Activated CD8-positive, alpha-beta T cell treated with anti-CD3 and anti-CD28 coated beads, Interleukin-2, amount 10 ng/mL, durations not matched to agents 7 days and 5 days (primary cell): Measurements from ENCODE around the gene HTRA3. TPM values are rescaled to one million over a fixed set of nuclear protein-coding genes. Genes with fewer than 3 reads are reported as not detected.

Source experiments
- ATAC-seq: fragments of 150-1000 bp; cut with Tn5 transposase; one replicate; pipeline ENCODE4 v1.10.0; 2021; ENCODE audit warnings: moderate library complexity
- CTCF ChIA-PET: fragments of 350-600 bp; sonication (Branson Sonifier 250); formaldehyde crosslinking; loops from one replicate; lab custom pipeline; 2021; ENCODE audit warnings: antibody characterized with exemption; lab: Charles Lee
- POLR2A ChIA-PET: fragments of 350-600 bp; sonication (Branson Sonifier 250); formaldehyde crosslinking; loops from one replicate; lab custom pipeline; 2021; ENCODE audit warnings: antibody characterized with exemption; lab: Charles Lee
- DNase-seq: peaks from one replicate; pipeline ENCODE4 v3.0.0-alpha.2; 2020
- H3K27ac Mint-ChIP-seq: one replicate; pipeline ENCODE4 v1.8.0; 2021; ENCODE audit warnings: mild to moderate bottlenecking, mixed read lengths
- H3K27me3 Mint-ChIP-seq: one replicate; pipeline ENCODE4 v1.8.0; 2021; ENCODE audit warnings: low read depth, mixed read lengths
- H3K36me3 Mint-ChIP-seq: one replicate; pipeline ENCODE4 v1.8.0; 2021; ENCODE audit warnings: low read depth, mixed read lengths
- H3K4me1 Mint-ChIP-seq: one replicate; pipeline ENCODE4 v1.8.0; 2021; ENCODE audit warnings: low read depth, mixed read lengths
- H3K4me3 Mint-ChIP-seq: one replicate; pipeline ENCODE4 v1.8.0; 2021; ENCODE audit warnings: mild to moderate bottlenecking, mixed read lengths
- H3K9me3 Mint-ChIP-seq: one replicate; pipeline ENCODE4 v1.8.0; 2022; ENCODE audit warnings: mixed read lengths; ENCODE audit not compliant: insufficient read depth
- total RNA-seq, 2 experiments: library from RNA; stranded (reverse); gene quantifications; one replicate each; pipeline ENCODE4 v1.2.3, GENCODE V29; 2021

HTRA3 gene
- total RNA-seq, 2 experiments from 2014 or later, result not detected

DNA sequence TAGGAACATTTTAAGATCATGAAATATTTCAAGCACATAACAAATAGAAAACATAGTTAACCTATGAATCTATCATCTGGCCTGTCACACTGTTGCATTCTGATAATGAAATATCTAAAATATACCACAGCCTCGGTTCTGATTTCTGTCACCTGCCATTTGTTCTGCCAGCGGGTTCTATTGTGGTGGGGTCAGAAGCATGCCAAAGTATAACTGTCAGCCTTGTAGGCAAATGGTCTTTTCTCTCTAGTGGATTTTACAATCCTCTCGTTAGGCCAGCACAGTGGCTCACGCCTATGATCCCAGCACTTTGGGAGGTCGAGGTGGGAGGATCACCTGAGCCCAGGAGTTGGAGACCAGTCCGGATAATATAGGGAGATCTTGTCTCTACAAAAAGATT lies 47.9 kb downstream of the HTRA3 start:
- DNase-seq (no peak), ATAC-seq (no peak)
- no peaks in the 10 kb centered on the region for H3K36me3 Mint-ChIP-seq
- H3K4me1 Mint-ChIP-seq, result no peaks in the 10 kb centered on the region
- H3K9me3 Mint-ChIP-seq, result no peaks in the 10 kb centered on the region
- POLR2A ChIA-PET, result no interaction called here
- H3K27ac Mint-ChIP-seq, result no peak overlapping the region
- H3K4me3 Mint-ChIP-seq, result no peak overlapping the region
- CTCF ChIA-PET, result no interaction called here
- peaks cover 2% of the 10 kb centered on the region for H3K27me3 Mint-ChIP-seq

DNA sequence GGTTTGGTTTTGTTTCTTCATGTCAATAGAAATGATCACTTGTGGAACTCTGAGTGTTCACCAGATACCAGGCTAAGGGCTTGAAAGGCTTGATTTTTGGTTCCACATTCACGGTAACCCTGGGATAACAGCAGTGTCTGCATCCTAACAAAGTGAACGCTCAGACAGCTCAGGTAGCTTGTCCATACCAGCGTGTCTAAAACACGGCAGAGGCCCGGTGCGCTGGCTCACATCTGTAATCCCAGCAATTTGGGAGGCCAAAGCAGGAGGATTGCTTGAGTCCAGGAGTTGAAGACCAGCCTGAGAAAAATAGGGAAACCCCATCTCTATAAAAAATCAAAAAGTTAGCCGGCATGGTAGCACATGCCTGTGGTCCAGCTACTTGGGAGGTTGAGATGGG lies 49.0 kb downstream of the HTRA3 start:
- ChIA-PET POLR2A (no interaction called here), CTCF (no interaction called here)
- Mint-ChIP-seq H3K36me3 (no peaks in the 10 kb centered on the region), H3K27me3 (peaks cover 2% of the 10 kb centered on the region), H3K4me3 (no peak overlapping the region), H3K27ac (no peak overlapping the region), H3K4me1 (no peaks in the 10 kb centered on the region), H3K9me3 (no peaks in the 10 kb centered on the region)
- DNase-seq (no peak), ATAC-seq (no peak)

DNA sequence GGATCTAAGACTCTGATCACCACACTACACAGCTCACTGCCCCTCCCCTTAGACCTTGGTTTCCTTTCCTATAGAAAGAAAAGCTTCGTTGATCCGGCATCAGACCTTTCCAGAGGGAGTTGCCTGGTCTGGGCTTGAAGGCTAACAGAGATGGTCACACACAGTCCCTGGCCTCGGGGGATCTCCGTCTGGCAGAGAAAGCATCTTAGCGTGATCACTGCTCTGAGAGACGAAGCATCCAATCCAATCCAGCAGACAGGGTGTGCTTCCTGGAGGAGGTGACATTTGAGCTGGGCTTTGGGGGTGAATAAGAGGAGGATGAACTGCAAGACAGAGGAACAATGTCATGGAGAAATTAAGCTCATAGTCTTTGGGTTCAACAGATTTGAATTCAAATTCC lies 49.5 kb downstream of the HTRA3 start:
- no peak for DNase-seq
- Mint-ChIP-seq H3K27me3 (no peaks in the 10 kb centered on the region), H3K4me1 (no peaks in the 10 kb centered on the region), H3K9me3 (no peaks in the 10 kb centered on the region), H3K36me3 (no peaks in the 10 kb centered on the region), H3K27ac (no peak overlapping the region), H3K4me3 (no peak overlapping the region)
- ATAC-seq, result no peak
- ChIA-PET CTCF (no interaction called here), POLR2A (no interaction called here)

GRCh38 chr4:8319731-8320385 lies 50.3 kb downstream of the HTRA3 start:
- ATAC-seq (no peak), DNase-seq (no peak)
- H3K4me3 Mint-ChIP-seq, result no peak overlapping the region
- H3K36me3 Mint-ChIP-seq, result no peaks in the 10 kb centered on the region
- H3K27ac Mint-ChIP-seq, result no peak overlapping the region
- ChIA-PET POLR2A (no interaction called here), CTCF (no interaction called here)
- H3K9me3 Mint-ChIP-seq, result no peaks in the 10 kb centered on the region
- no peaks in the 10 kb centered on the region for H3K27me3 Mint-ChIP-seq
- no peaks in the 10 kb centered on the region for H3K4me1 Mint-ChIP-seq

- ATAC-seq (no peak), DNase-seq (no peak)
- ChIA-PET CTCF (no interaction called here), POLR2A (no interaction called here)
- Mint-ChIP-seq H3K27ac (no peak overlapping the region), H3K36me3 (no peaks in the 10 kb centered on the region), H3K9me3 (no peaks in the 10 kb centered on the region), H3K4me1 (no peaks in the 10 kb centered on the region), H3K4me3 (no peak overlapping the region), H3K27me3 (no peaks in the 10 kb centered on the region)
Measured at GRCh38 chr4:8320386-8320750, 50.8 kb downstream of the HTRA3 start.

DNA sequence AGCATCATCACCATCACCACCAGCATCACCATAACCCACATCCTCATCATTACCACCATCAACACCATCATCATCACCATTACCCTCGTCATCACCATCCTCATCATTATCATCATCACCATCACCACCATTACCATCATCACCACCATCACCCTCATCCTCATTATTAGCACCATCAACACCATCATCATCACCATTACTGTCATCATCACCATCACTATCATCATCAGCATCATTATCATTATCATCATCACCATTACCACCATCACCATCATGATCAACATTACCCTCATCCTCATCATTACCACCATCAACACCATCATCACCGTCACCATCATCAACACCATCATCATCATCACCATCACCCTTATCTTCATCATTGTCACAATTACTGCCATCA lies 51.7 kb downstream of the HTRA3 start:
- ChIA-PET CTCF (no interaction called here), POLR2A (no interaction called here)
- Mint-ChIP-seq H3K27ac (no peak overlapping the region), H3K27me3 (no peaks in the 10 kb centered on the region), H3K9me3 (no peaks in the 10 kb centered on the region), H3K4me1 (no peaks in the 10 kb centered on the region), H3K36me3 (no peaks in the 10 kb centered on the region), H3K4me3 (no peak overlapping the region)
- no peak for ATAC-seq
- DNase-seq, result no peak

- ChIA-PET POLR2A (no interaction called here), CTCF (no interaction called here)
- no peaks in the 10 kb centered on the region for H3K36me3 Mint-ChIP-seq
- no peak overlapping the region for H3K27ac Mint-ChIP-seq
- H3K4me3 Mint-ChIP-seq, result no peak overlapping the region
- H3K9me3 Mint-ChIP-seq, result no peaks in the 10 kb centered on the region
- no peaks in the 10 kb centered on the region for H3K27me3 Mint-ChIP-seq
- ATAC-seq (no peak), DNase-seq (no peak)
- no peaks in the 10 kb centered on the region for H3K4me1 Mint-ChIP-seq
Measured at GRCh38 chr4:8321771-8322170, 52.2 kb downstream of the HTRA3 start.

DNA sequence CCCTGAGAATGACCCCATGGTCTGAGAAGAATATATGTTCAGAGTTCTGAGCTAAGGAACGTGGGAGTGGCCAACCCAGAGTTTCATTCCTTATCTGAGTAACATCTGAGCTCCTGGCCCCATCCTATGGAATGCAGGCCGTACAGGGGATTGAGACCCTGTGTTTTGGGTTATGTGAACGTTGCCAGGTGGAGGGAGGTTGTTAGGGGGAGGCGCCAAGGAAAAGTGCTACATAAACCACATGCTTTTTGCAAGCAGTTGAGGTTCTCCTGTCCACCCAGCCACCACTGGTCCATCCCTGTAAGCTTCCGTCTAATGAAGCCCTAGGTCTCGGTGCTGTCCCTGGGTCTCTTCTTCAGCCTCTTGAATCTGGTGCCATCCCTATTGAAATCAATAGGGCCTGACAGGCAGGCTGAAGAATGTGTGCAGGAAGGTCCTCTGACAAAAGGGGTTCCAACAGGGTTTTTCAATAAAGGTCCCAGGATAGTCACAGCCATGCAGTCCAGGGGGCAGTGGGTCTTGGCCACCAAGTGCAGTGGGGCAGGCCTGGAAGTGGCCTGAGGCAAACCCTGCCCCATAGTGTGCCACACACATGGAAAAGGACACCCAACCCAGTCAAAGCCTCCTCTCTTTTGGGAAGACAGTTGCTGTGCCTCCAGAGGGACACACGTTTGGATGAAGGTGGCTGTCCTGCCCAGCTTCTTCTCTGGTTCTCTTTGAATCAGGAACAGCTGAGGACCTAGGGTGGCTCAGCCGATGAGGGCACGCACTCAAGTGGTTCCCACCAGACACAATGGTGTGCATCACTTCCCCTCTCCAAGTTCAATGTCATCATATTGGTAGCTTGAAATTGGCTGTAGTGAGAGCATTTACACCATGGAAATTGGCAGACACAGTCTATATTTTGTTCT lies 53.5 kb downstream of the HTRA3 start:
- no peaks in the 10 kb centered on the region for H3K4me1 Mint-ChIP-seq
- H3K9me3 Mint-ChIP-seq, result no peaks in the 10 kb centered on the region
- no peak for ATAC-seq
- no peaks in the 10 kb centered on the region for H3K36me3 Mint-ChIP-seq
- CTCF ChIA-PET, result no interaction called here
- no peak overlapping the region for H3K4me3 Mint-ChIP-seq
- DNase-seq, result no peak
- no peaks in the 10 kb centered on the region for H3K27me3 Mint-ChIP-seq
- POLR2A ChIA-PET, result no interaction called here
- H3K27ac Mint-ChIP-seq, result no peak overlapping the region

DNA sequence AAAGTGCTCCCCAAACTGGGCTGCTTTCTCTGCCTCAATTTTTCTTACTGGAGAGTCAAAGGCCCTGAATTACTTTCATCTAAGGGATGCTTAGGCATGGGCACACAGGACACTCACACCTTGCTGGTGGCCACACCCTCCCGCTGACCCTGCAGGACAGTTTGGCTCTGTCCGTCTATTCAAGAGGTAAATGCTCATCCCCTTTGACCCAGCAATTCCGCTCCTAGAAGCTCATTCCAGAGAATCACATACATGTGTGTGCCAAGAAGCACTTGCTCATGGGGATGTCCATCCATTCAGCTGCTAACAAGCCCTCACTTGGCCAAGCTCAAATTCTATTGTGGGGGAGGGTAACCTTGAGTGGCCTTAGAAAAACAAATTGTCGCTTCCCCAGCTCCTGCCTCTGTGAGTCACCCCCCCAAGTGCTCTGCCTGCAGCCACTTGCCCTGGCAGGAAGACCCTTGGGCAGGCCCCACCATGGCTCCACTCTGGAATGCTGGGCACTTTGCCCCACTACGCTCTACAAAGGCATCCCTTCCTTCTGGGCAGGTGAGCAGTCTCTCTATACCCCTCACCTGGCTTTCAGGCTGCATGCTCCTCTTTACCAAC lies 54.5 kb downstream of the HTRA3 start:
- H3K4me1 Mint-ChIP-seq, result no peaks in the 10 kb centered on the region
- no peaks in the 10 kb centered on the region for H3K27me3 Mint-ChIP-seq
- CTCF ChIA-PET, result no interaction called here
- POLR2A ChIA-PET, result no interaction called here
- ATAC-seq (no peak), DNase-seq (no peak)
- H3K4me3 Mint-ChIP-seq, result no peak overlapping the region
- no peaks in the 10 kb centered on the region for H3K36me3 Mint-ChIP-seq
- no peak overlapping the region for H3K27ac Mint-ChIP-seq
- H3K9me3 Mint-ChIP-seq, result no peaks in the 10 kb centered on the region

DNA sequence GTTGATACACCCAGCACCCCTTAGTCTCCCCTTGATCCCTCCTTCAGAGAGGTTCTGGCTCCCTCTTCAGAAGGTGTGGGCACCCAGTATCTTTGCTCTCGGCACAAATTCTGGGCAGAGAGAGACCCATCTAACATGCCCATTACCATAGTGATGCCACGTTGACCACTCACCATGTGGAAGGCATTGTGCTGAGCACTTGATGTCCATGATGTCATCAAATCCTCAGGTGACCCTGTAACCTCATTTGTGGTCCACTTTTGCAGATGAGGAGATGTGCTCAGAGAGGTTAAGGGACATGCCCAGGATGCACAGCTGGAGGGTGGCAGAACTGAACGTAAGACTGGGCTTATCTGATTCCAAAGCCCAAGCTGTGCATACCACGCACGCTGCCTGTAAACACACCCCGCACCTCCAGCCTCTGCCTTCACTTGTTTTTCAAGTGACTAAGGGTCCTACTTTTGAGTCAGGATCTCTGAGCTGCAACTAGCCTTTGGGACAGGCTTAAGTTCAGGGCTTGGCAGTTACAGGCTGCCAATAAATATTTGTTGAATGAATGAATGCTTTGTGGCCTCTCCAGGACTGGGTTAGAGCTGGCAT lies 55.2 kb downstream of the HTRA3 start:
- DNase-seq (no peak), ATAC-seq (no peak)
- H3K36me3 Mint-ChIP-seq, result no peaks in the 10 kb centered on the region
- ChIA-PET CTCF (no interaction called here), POLR2A (no interaction called here)
- no peaks in the 10 kb centered on the region for H3K4me1 Mint-ChIP-seq
- H3K4me3 Mint-ChIP-seq, result no peak overlapping the region
- H3K27ac Mint-ChIP-seq, result no peak overlapping the region
- no peaks in the 10 kb centered on the region for H3K27me3 Mint-ChIP-seq
- no peaks in the 10 kb centered on the region for H3K9me3 Mint-ChIP-seq

DNA sequence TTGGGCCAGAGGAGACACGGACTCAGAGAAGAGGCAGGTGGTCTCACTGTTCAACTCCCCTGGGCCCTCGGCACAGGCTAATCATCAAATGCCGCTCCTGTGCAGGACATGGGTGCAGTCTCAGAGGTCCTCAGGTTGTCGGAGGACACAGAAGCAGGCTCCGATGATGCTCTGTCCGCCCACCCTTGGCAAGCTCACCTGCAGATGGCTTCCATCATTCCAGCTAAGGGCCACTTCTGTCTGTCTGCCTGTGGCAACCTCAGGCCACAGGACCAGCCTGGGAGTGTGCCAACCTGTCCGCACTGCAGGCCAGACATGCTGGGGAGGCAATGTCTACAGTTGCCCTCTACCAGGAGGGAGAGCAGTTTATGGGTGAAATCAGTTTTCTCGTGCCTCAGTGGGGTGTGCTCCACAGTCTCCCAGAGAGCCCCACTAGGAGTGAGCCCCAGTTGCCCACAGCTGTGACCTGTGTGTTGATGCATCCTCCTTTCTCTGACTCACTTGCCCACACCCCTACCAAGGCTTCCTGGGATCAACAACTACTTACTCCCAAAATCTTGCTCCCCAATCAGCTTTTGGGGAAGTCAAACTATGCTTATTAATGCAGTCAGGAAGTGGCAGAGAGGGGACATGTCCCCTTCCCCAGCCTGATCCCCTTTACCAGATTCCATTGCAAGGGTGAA lies 55.9 kb downstream of the HTRA3 start:
- ChIA-PET CTCF (no interaction called here), POLR2A (no interaction called here)
- H3K4me3 Mint-ChIP-seq, result no peak overlapping the region
- no peaks in the 10 kb centered on the region for H3K9me3 Mint-ChIP-seq
- ATAC-seq, result no peak
- DNase-seq, result no peak
- H3K36me3 Mint-ChIP-seq, result no peaks in the 10 kb centered on the region
- H3K27me3 Mint-ChIP-seq, result no peaks in the 10 kb centered on the region
- no peaks in the 10 kb centered on the region for H3K4me1 Mint-ChIP-seq
- H3K27ac Mint-ChIP-seq, result no peak overlapping the region
